Activated CD8-positive, alpha-beta memory T cell treated with anti-CD3 and anti-CD28 coated beads for 36 hours (primary cell): Measurements from ENCODE around the gene ZNF335. TPM values are rescaled to one million over a fixed set of nuclear protein-coding genes. Genes with fewer than 3 reads are reported as not detected.
"Not testable (repeated sequence)": the region's sequence is repeated elsewhere in the genome, so short reads cannot be mapped to it uniquely, and the experiment has no call there.

ENCODE experiments used
- CTCF ChIA-PET: fragments of 350-600 bp; sonication (Branson Sonifier 250); formaldehyde crosslinking; loops from one replicate; lab custom pipeline; 2021; ENCODE audit warnings: antibody characterized with exemption; lab: Charles Lee
- POLR2A ChIA-PET: fragments of 350-600 bp; sonication (Branson Sonifier 250); formaldehyde crosslinking; loops from one replicate; lab custom pipeline; 2021; ENCODE audit warnings: antibody characterized with exemption; lab: Charles Lee
- total RNA-seq, 2 experiments: library from RNA; stranded (reverse); gene quantifications; one replicate each; pipeline ENCODE4 v1.2.3, GENCODE V29; 2021

The ZNF335 gene
- total RNA-seq, 2 experiments from 2014 or later: 30.3 to 30.4 TPM

- ChIA-PET POLR2A (interaction anchor here (0.5 to 2.5 kb wide), 23 partner anchors 9 to 122 kb away, joined by 3 to 25 read pairs (median 5); partner anchors contain the start of genes CTSA, NEURL2, PLTP and ZNF335), CTCF (interaction anchor here (0.6 to 1.6 kb wide), 6 partner anchors 10 to 52 kb away, joined by 3 to 9 read pairs (median 4); no protein-coding TSS in a partner anchor)
Observed at GRCh38 chr20:45934586-45935415, 37.2 kb downstream of the ZNF335 start, which contains the start of gene PCIF1. Gene PCIF1 (plus strand): TSS chr20:45934683. CDS start chr20:45939000, 4,317 bp downstream.

- POLR2A ChIA-PET: interaction anchor here (0.9 to 2.5 kb wide), 14 partner anchors 10 to 121 kb away, joined by 3 to 25 read pairs (median 5); partner anchors contain the start of genes CTSA, NEURL2, PLTP and ZNF335
- CTCF ChIA-PET: interaction anchor here (1.0 to 2.1 kb wide), 4 partner anchors 14 to 53 kb away, joined by 3 to 10 read pairs (median 7); no protein-coding TSS in a partner anchor
Observed at GRCh38 chr20:45934046-45934585, 37.9 kb downstream of the ZNF335 start.

- CTCF ChIA-PET: interaction anchor here (0.9 to 2.1 kb wide), 5 partner anchors 13 to 54 kb away, joined by 3 to 10 read pairs (median 3); no protein-coding TSS in a partner anchor
- POLR2A ChIA-PET: interaction anchor here (0.6 to 2.5 kb wide), 8 partner anchors 13 to 52 kb away, joined by 3 to 25 read pairs (median 4); partner anchors contain the start of genes PLTP, ZNF335 and ZSWIM1
Observed at GRCh38 chr20:45933266-45934045, 38.5 kb downstream of the ZNF335 start.

GRCh38 chr20:45931680-45932079, 40.3 kb downstream of the ZNF335 start:
- POLR2A ChIA-PET, CTCF ChIA-PET: not testable (repeated sequence)

- POLR2A ChIA-PET: interaction anchor here (1.0 kb wide), 1 partner anchor 74 kb away, joined by 3 read pairs; no protein-coding TSS in a partner anchor
- CTCF ChIA-PET: interaction anchor here (1.0 kb wide), 1 partner anchor 42 kb away, joined by 3 read pairs; no protein-coding TSS in a partner anchor
Observed at GRCh38 chr20:45927071-45927878, 44.7 kb downstream of the ZNF335 start.

- CTCF ChIA-PET: interaction anchor here (0.8 kb wide), 1 partner anchor 17 kb away, joined by 3 read pairs; no protein-coding TSS in a partner anchor
Observed at GRCh38 chr20:45926731-45927070, 45.3 kb downstream of the ZNF335 start.

GRCh38 chr20:45925821-45926506, 46.0 kb downstream of the ZNF335 start:
- CTCF ChIA-PET: interaction anchor here (0.8 kb wide), 1 partner anchor 16 kb away, joined by 3 read pairs; no protein-coding TSS in a partner anchor

More at GRCh38 chr20:45926731-45927070, 45.3 kb downstream of the ZNF335 start:
- POLR2A ChIA-PET: no interaction called here

GRCh38 chr20:45924391-45925261, 47.4 kb downstream of the ZNF335 start:
- POLR2A ChIA-PET: no interaction called here
- CTCF ChIA-PET: interaction anchor here (1.0 kb wide), 1 partner anchor 12 kb away, joined by 3 read pairs; no protein-coding TSS in a partner anchor

More at GRCh38 chr20:45925821-45926506, 46.0 kb downstream of the ZNF335 start:
- POLR2A ChIA-PET: no interaction called here

GRCh38 chr20:45921337-45922189, 50.4 kb downstream of the ZNF335 start:
- POLR2A ChIA-PET: no interaction called here
- CTCF ChIA-PET: interaction anchor here (2.7 kb wide), 1 partner anchor 12 kb away, joined by 10 read pairs; no protein-coding TSS in a partner anchor

- ChIA-PET CTCF (interaction anchor here (2.7 kb wide), 1 partner anchor 12 kb away, joined by 10 read pairs; no protein-coding TSS in a partner anchor), POLR2A (no interaction called here)
Observed at GRCh38 chr20:45920462-45921336, 51.3 kb downstream of the ZNF335 start.

- CTCF ChIA-PET: interaction anchor here (1.0 to 2.7 kb wide), 2 partner anchors 13 to 24 kb away, joined by 3 to 10 read pairs; no protein-coding TSS in a partner anchor
- POLR2A ChIA-PET: no interaction called here
Observed at GRCh38 chr20:45919542-45920399, 52.2 kb downstream of the ZNF335 start.

- ChIA-PET POLR2A (no interaction called here), CTCF (interaction anchor here (1.0 to 2.7 kb wide), 3 partner anchors 11 to 25 kb away, joined by 3 to 10 read pairs (median 3); no protein-coding TSS in a partner anchor)
Observed at GRCh38 chr20:45918779-45919537, 53.0 kb downstream of the ZNF335 start.
